ENCODE results near the gene GFRA1. TPM values are rescaled to one million over a fixed set of nuclear protein-coding genes. Genes with fewer than 3 reads are reported as not detected.
A peak's percentile ranks its signal among the peaks of the same experiment; 100 is the strongest.

GFRA1 gene
- total RNA-seq, 8 experiments from 2014 or later, result 0.77 to 136 (median 50.2) TPM

DNA sequence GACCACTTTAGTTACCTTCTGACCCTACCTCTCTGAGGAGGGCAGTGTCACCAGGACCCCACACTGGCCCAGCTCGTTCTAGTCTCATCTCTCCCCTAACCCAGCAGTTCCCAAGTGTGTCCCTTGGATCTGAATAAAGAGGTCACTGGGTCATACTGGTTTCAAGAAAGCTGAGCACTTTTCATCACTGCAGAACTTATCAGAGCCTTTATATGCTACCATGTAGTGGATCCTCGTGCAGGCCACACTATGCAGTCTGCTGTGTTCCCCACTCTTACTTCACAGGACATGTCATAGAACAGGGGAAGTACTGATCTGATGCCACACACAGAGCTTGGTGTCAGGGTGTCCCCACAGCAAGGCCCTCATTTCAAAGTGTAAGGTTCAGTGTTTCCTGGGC lies 113.8 kb downstream of the GFRA1 start:
- Histone ChIP-seq H3K4me1 (replicated peaks in 1 of 2) (peaks cover 13 to 55% of the 10 kb centered on the region in 2 donors), H3K27ac (no peak overlapping the region), H3K4me3 (no peak overlapping the region)
- 0 to 100% (median 100%) methylated on average over 1 to 2 of the region's 2 CpGs; no CpG with 5 or more reads in 5 of the 10 experiments for WGBS, 10 experiments
- no peak for ATAC-seq (replicated peaks in 6 of 8)
- in situ Hi-C loops (cut with MboI; ENCODE audit: low pct_unique_long_range_greater_than_20kb in 2 of 9, low sequenced_read_pairs in 9 of 9, unreplicated experiment in 9 of 9), result no loop called here

DNA sequence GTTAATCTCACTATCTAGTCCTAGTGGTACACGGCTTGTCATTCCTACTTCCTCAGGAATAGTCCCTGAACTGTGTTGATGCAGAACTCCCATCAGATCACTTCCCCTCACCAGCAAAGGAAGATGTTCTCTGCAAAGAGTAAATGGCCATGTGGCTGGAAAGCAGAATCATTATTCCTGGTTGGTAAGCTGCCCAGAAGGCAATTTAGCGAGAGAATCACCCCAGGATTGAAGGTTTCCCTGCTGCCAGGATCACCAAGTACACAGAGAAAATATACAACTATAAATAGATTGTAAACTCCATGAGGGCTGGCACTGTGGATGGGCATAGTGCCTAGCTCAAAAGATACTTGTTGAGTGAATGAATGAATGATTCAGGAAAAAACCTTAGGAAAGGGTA lies 115.0 kb downstream of the GFRA1 start:
- Histone ChIP-seq H3K4me3 (no peak overlapping the region), H3K27ac (no peak overlapping the region), H3K4me1 (replicated peaks in 1 of 2) (peaks cover 5 to 44% of the 10 kb centered on the region in 2 donors)
- no peak for ATAC-seq (replicated peaks in 6 of 8)
- 9 to 100% (median 85%) methylated on average over 1 to 2 of the region's 2 CpGs; no CpG with 5 or more reads in 4 of the 10 experiments for WGBS, 10 experiments
- in situ Hi-C loops (cut with MboI; ENCODE audit: low pct_unique_long_range_greater_than_20kb in 2 of 9, low sequenced_read_pairs in 9 of 9, unreplicated experiment in 9 of 9), result no loop called here

DNA sequence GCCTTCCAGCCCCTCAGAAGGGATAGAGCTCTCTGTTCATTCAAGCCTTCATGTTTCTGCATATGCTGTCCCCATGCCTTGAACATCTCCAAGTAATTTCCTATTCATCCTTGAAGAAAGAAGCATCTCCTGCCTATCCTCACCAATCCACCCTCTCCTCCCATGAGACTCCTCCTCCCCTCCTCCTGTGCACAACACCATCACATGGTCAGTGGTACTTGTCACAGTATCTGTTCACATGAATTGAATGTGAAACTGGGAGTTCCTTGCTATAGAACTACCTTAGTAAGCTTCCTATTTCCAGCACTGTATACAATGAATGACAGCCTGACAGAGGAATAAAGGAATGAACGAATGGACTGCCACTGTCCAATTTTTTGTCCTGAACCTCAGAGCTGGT lies 115.5 kb downstream of the GFRA1 start:
- peak in 5 of 8 experiments; percentile 33 to 85 (median 50) for ATAC-seq (replicated peaks in 6 of 8)
- in situ Hi-C loops (cut with MboI; ENCODE audit: low pct_unique_long_range_greater_than_20kb in 2 of 9, low sequenced_read_pairs in 9 of 9, unreplicated experiment in 9 of 9), result no loop called here
- 0 to 89% (median 33%) methylated on average over 1 of the region's 1 CpG; no CpG with 5 or more reads in 6 of the 10 experiments for WGBS, 10 experiments
- Histone ChIP-seq H3K4me3 (no peak overlapping the region), H3K4me1 (replicated peaks in 1 of 2) (peaks cover 3 to 38% of the 10 kb centered on the region in 2 donors), H3K27ac (no peak overlapping the region)

DNA sequence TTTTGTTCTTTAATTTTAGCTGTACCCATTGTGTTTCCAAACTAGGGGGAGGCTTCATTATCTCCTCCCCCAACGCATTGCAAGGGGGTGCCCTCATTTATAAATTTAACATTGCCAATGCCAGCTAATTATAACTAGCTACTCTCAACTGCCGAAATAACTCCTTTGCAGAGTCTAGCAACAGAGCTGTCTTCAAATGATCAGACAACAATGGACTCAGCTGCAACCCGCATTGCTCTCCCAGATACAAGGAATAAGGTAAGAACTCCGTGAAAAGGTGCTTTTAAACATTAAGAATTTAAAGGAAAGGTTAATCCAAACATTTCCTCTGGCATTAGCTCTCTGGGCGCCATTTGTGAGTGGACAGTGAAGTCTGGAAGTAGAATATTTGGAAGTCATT lies 116.2 kb downstream of the GFRA1 start:
- in situ Hi-C loops (cut with MboI; ENCODE audit: low pct_unique_long_range_greater_than_20kb in 2 of 9, low sequenced_read_pairs in 9 of 9, unreplicated experiment in 9 of 9), result no loop called here
- WGBS, 10 experiments, result 27 to 93% (median 70%) methylated on average over 2 to 5 of the region's 5 CpGs; no CpG with 5 or more reads in 1 of the 10 experiments
- Histone ChIP-seq H3K27ac (no peak overlapping the region), H3K4me1 (replicated peaks in 1 of 2) (peaks cover 3 to 38% of the 10 kb centered on the region in 2 donors), H3K4me3 (no peak overlapping the region)
- peak in 1 of 8 experiments; percentile 53 for ATAC-seq (replicated peaks in 6 of 8)

DNA sequence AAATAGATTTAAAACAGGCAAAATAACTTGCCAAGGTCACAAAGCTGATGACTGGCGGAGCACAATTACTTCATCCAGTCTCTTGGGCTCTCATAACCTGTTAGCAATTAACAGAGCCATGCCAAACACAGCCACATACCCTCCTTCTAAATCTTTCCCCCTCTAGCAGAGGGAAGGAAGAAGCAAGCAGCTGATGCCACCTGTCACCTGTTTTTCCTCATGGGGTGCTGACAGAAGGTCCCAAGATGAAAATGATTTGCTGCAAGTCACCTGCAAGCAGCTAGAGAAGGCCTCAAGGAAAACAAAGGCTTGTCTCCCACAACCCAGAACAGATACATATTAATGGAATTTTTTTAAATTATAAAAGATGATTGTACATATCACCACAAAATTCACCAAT lies 117.8 kb downstream of the GFRA1 start:
- ATAC-seq (replicated peaks in 6 of 8), result no peak
- Histone ChIP-seq H3K27ac (no peak overlapping the region), H3K4me3 (no peak overlapping the region), H3K4me1 (replicated peaks in 1 of 2) (peaks cover 3 to 30% of the 10 kb centered on the region in 2 donors)
- in situ Hi-C loops (cut with MboI; ENCODE audit: low pct_unique_long_range_greater_than_20kb in 2 of 9, low sequenced_read_pairs in 9 of 9, unreplicated experiment in 9 of 9), result no loop called here
- 20 to 100% (median 100%) methylated on average over 1 of the region's 1 CpG; no CpG with 5 or more reads in 3 of the 10 experiments for WGBS, 10 experiments

DNA sequence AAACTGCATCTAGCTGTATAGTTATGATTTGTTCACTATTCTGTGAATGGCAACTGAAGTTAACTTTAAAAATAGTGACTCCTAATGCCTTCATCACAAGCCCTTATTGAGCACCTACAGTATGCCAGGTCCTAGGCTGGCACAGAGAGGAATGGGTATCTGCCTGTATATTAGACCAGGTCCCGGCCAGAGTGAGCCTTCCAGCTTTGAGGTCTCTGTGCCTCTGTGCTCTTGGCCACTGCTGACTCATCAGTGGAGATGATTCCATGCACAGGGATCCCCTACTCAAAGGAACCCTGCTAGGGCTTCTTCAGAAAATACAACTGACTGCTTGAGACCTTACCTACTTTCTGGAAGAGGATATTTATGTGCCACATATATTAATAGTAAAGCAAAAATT lies 118.4 kb downstream of the GFRA1 start:
- Histone ChIP-seq H3K4me1 (replicated peaks in 1 of 2) (peaks cover 3 to 24% of the 10 kb centered on the region in 2 donors), H3K27ac (no peak overlapping the region), H3K4me3 (no peak overlapping the region)
- peak in 6 of 8 experiments; percentile 14 to 53 (median 45) for ATAC-seq (replicated peaks in 6 of 8)
- in situ Hi-C loops (cut with MboI; ENCODE audit: low pct_unique_long_range_greater_than_20kb in 2 of 9, low sequenced_read_pairs in 9 of 9, unreplicated experiment in 9 of 9), result no loop called here
- 0 to 86% (median 21%) methylated on average over 1 of the region's 1 CpG; no CpG with 5 or more reads in 6 of the 10 experiments for WGBS, 10 experiments

DNA sequence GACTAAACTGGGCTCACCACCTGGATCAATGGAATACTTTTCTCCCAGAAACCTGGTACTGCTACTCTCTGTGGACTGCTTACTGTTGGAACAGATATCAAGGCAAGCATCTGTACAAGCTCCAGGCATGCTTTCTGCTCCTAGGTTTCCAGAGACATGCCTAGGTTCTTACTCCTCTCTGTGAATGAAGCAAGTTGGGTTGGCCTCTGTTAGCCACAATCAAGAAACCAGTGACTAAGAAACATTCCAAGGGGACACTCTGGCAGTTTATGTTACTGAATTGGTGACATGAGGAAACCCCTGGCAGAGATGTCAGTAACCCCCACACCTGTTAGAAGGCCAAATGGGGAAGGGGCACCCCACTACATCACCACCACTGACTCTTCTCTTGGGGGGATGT lies 121.9 kb downstream of the GFRA1 start:
- in situ Hi-C loops (cut with MboI; ENCODE audit: low pct_unique_long_range_greater_than_20kb in 2 of 9, low sequenced_read_pairs in 9 of 9, unreplicated experiment in 9 of 9), result no loop called here
- peaks cover 9 to 22% of the 10 kb centered on the region in 2 donors for H3K4me1 ChIP-seq (replicated peaks in 1 of 2)
- no peak for ATAC-seq (replicated peaks in 6 of 8)
- no peak overlapping the region for H3K27ac ChIP-seq
- H3K4me3 ChIP-seq, result no peak overlapping the region

DNA sequence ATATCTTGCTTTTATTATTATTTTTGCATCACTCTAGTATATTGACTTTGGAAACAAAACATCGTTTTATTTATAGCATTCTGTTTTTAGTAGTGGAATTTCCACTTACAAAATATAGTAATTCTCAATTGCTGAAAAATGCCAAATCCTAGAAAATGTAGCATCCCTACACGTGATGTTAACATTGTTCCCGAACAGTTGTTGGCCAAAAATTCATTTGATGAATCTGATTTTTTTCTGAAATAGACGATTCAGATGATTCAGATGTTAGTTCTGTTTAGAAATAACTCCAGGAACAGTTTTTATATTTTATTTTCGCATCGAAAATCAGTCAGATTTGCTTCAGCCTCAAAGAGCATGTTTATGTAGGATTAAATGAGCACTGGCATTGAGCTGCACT lies 122.4 kb downstream of the GFRA1 start:
- 5 to 95% (median 75%) methylated on average over 4 to 6 of the region's 6 CpGs for WGBS, 10 experiments
- H3K4me3 ChIP-seq, result no peak overlapping the region
- peaks cover 9 to 22% of the 10 kb centered on the region in 2 donors for H3K4me1 ChIP-seq (replicated peaks in 1 of 2)
- in situ Hi-C loops (cut with MboI; ENCODE audit: low pct_unique_long_range_greater_than_20kb in 2 of 9, low sequenced_read_pairs in 9 of 9, unreplicated experiment in 9 of 9), result no loop called here
- no peak overlapping the region for H3K27ac ChIP-seq
- ATAC-seq (replicated peaks in 6 of 8), result no peak

DNA sequence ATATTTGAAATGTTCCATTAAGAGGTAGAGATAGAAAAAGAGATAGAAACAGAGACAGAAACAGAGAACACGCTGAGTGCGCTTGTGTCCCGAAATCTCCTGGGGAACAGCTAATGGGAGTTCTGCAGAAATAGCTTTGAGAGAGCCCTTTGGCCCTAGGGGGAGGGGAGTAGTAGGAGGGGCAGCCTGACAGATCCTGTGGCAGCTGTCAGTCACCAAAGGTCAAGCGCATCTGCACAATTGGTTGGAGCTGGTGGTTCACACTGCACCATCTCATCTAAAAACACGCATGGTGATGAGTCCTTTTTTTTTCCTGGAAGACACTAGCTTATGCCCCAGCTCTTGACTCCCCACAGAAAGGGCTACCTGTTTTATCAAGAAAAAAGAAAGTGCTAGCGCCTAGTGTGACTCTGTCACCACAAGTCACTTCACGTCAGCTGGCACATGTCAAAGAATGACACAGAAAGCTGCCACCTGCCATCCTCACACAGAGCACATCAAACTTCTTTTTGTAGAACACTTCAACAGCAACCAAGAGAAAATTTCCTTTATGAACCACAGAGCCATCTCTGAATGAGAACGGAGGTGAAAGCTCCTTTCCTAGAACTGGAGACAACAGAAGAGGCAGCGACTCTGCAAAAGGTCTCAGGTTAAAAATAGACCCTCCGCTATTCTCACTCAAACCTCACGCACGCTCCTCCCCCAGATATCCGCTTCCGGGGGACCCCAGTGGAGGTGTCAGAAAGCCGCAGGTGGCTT lies 125.7 kb downstream of the GFRA1 start:
- Histone ChIP-seq H3K4me1 (replicated peaks in 1 of 2) (peaks cover 14 to 43% of the 10 kb centered on the region in 2 donors), H3K4me3 (no peak overlapping the region), H3K27ac (no peak overlapping the region)
- 46 to 94% (median 85%) methylated on average over 2 to 13 of the region's 15 CpGs; no CpG with 5 or more reads in 1 of the 10 experiments for WGBS, 10 experiments
- in situ Hi-C loops (cut with MboI; ENCODE audit: low pct_unique_long_range_greater_than_20kb in 2 of 9, low sequenced_read_pairs in 9 of 9, unreplicated experiment in 9 of 9), result no loop called here
- ATAC-seq (replicated peaks in 6 of 8), result no peak

DNA sequence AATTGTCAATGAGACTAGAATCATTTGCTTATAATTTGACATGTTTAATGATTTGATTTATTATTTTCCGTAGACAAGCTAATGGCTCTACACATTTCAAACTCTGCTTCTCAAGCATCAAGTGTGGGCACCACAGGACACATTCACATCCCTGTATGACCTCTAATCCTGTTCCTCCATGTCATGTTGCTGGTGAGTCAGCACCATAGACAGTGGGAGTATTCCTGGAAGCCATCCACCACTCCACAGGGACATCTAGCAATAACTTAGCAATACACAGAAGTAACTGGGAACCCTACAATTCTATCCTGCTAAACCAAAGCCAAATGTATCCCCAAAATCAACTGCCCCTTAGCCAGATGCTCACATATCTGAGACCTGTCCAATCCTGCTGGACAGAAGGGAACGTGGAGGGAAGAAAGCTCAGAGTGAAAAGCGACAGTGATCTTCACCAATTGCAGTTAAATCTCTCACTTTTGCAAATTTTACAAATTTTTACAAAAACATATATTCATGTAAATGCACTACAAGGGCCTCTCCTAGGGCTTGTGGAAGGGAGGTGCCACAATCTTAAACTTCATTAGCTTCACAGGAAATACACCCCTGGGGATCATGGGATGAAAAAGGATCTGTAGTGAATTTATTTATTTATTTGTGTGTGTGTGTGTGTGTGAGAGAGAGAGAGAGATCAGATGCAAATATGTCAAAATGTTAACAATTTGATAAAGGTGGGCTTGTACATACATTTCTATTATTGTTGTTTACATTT lies 126.5 kb downstream of the GFRA1 start:
- peaks cover 21 to 51% of the 10 kb centered on the region in 2 donors for H3K4me1 ChIP-seq (replicated peaks in 1 of 2)
- no peak overlapping the region for H3K27ac ChIP-seq
- no peak overlapping the region for H3K4me3 ChIP-seq
- 10 to 89% (median 45%) methylated on average over 1 to 3 of the region's 3 CpGs for WGBS, 10 experiments
- peak in 7 of 8 experiments; percentile 82 to 97 (median 94) for ATAC-seq (replicated peaks in 6 of 8)
- in situ Hi-C loops (cut with MboI; ENCODE audit: low pct_unique_long_range_greater_than_20kb in 2 of 9, low sequenced_read_pairs in 9 of 9, unreplicated experiment in 9 of 9), result no loop called here

DNA sequence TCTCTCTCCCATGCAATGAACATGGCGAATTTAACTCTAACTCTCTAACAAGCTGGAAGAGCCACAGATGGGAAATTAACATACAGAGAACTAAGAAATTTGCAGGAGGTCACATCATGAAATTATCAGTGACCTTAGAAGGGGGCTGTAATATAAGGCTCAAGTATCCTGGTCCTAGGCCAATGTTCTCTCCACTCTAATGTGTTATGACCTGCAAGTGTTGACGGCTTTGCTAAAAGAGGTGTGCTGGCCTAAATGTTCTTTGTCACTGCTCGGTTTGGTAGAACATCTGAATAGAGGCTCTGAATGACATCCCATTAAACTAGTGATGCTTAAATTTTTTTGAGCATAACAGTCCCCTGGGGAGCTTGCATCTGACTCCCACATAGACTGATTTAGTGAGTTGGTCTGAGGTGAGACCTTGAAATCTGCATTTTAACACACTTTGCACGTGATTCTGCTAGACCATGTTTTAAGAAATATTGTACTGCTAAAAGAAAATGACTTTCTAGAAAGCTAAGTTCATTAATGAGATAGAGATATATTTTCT lies 129.3 kb downstream of the GFRA1 start:
- Histone ChIP-seq H3K27ac (no peak overlapping the region), H3K4me3 (no peak overlapping the region), H3K4me1 (replicated peaks in 1 of 2) (peaks cover 27 to 66% of the 10 kb centered on the region in 2 donors)
- peak in 3 of 8 experiments; percentile 59 to 69 (median 62) for ATAC-seq (replicated peaks in 6 of 8)
- 20 to 90% (median 53%) methylated on average over 1 to 4 of the region's 4 CpGs; no CpG with 5 or more reads in 2 of the 10 experiments for WGBS, 10 experiments
- in situ Hi-C loops (cut with MboI; ENCODE audit: low pct_unique_long_range_greater_than_20kb in 2 of 9, low sequenced_read_pairs in 9 of 9, unreplicated experiment in 9 of 9), result no loop called here

DNA sequence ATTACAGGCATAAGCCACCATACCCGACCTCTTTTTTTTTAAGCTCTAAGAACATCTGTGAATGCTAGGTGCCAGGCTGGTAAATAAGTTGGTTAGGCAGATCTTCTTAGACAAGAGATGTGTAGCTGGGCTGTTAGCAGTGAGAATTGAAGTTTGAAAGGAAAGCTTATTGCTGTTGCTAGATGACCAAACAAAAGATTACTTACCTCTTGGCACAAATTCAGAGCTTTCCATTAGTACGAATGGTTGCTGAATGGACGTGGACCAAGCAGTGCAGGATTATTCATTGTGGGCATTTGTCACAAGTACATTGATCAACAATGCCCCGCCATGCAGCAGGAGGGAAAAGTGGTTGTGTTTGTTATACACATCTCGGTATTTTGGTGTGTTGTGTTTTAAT lies 131.2 kb downstream of the GFRA1 start:
- peak in 3 of 8 experiments; percentile 15 to 73 (median 20) for ATAC-seq (replicated peaks in 6 of 8)
- H3K27ac ChIP-seq, result no peak overlapping the region
- in situ Hi-C loops (cut with MboI; ENCODE audit: low pct_unique_long_range_greater_than_20kb in 2 of 9, low sequenced_read_pairs in 9 of 9, unreplicated experiment in 9 of 9), result no loop called here
- WGBS, 10 experiments, result 40 to 100% (median 75%) methylated on average over 1 to 5 of the region's 5 CpGs; no CpG with 5 or more reads in 1 of the 10 experiments
- H3K4me3 ChIP-seq, result no peak overlapping the region
- H3K4me1 ChIP-seq (replicated peaks in 1 of 2), result peaks cover 25 to 66% of the 10 kb centered on the region in 2 donors

DNA sequence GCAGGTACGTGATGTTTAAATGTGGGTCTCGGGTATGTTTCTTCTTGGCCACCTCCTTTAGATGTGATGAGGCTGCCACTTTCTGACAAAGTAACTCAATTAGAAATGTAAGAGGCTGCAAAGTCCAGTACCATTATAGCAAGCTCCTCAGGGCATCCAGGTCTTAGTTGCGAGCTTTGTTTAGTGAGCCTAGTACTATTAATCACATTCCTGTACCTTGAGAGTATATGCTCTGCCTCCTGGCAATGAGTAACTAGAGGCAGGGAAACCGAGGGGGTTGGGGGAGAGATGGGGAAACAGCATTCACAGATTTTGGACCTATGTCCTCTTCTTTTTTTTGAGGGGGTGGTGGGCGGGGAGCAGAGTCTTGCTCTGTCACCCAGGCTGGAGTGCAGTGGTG lies 131.8 kb downstream of the GFRA1 start:
- H3K4me3 ChIP-seq, result no peak overlapping the region
- WGBS, 10 experiments, result 0 to 100% (median 91%) methylated on average over 1 to 4 of the region's 5 CpGs; no CpG with 5 or more reads in 3 of the 10 experiments
- H3K27ac ChIP-seq, result no peak overlapping the region
- in situ Hi-C loops (cut with MboI; ENCODE audit: low pct_unique_long_range_greater_than_20kb in 2 of 9, low sequenced_read_pairs in 9 of 9, unreplicated experiment in 9 of 9), result no loop called here
- ATAC-seq (replicated peaks in 6 of 8), result no peak
- H3K4me1 ChIP-seq (replicated peaks in 1 of 2), result peaks cover 19 to 64% of the 10 kb centered on the region in 2 donors
